IPS DF 4.7 (cell line): ENCODE results near the gene GRIK5.

Experiments used
- DNase-seq: peaks from one replicate; pipeline ENCODE4 v3.0.0-alpha.2; 2013; ENCODE audit warnings: low spot score; ENCODE audit errors: extremely low read depth

The GRIK5 gene

GRCh38 chr19:42095814-42096230 lies 25.8 kb upstream of the GRIK5 start:
- no peak for DNase-seq

- DNase-seq, result no peak
Observed at GRCh38 chr19:42095142-42095813, 25.3 kb upstream of the GRIK5 start.

GRCh38 chr19:42093926-42094325 lies 23.9 kb upstream of the GRIK5 start:
- no peak for DNase-seq

- DNase-seq, result no peak
Observed at GRCh38 chr19:42093505-42093904, 23.5 kb upstream of the GRIK5 start.

- DNase-seq, result no peak
Observed at GRCh38 chr19:42092350-42092749, 22.3 kb upstream of the GRIK5 start.

GRCh38 chr19:42091742-42092141 lies 21.7 kb upstream of the GRIK5 start:
- DNase-seq, result no peak

GRCh38 chr19:42091300-42091699 lies 21.3 kb upstream of the GRIK5 start:
- no peak for DNase-seq

GRCh38 chr19:42090672-42091071 lies 20.7 kb upstream of the GRIK5 start:
- no peak for DNase-seq

- DNase-seq, result no peak
Observed at GRCh38 chr19:42089772-42090171, 19.8 kb upstream of the GRIK5 start.

GRCh38 chr19:42089191-42089750 lies 19.3 kb upstream of the GRIK5 start:
- DNase-seq, result no peak

GRCh38 chr19:42088471-42089190 lies 18.6 kb upstream of the GRIK5 start:
- no peak for DNase-seq

GRCh38 chr19:42086770-42087550 lies 17.0 kb upstream of the GRIK5 start:
- no peak for DNase-seq

GRCh38 chr19:42086188-42086736 lies 16.3 kb upstream of the GRIK5 start:
- no peak for DNase-seq

- DNase-seq, result no peak
Observed at GRCh38 chr19:42083537-42083936, 13.5 kb upstream of the GRIK5 start.

GRCh38 chr19:42081584-42082203 lies 11.7 kb upstream of the GRIK5 start:
- no peak for DNase-seq

GRCh38 chr19:42080764-42081375 lies 10.9 kb upstream of the GRIK5 start:
- no peak for DNase-seq

- DNase-seq, result no peak
Observed at GRCh38 chr19:42079886-42080763, 10.1 kb upstream of the GRIK5 start.

GRCh38 chr19:42079276-42079669 lies 9.3 kb upstream of the GRIK5 start:
- DNase-seq, result no peak

GRCh38 chr19:42078538-42079275 lies 8.7 kb upstream of the GRIK5 start:
- no peak for DNase-seq
